CD4-positive, alpha-beta T cell (primary cell): ENCODE data around the gene CTBP1. TPM values are rescaled to one million over a fixed set of nuclear protein-coding genes. Genes with fewer than 3 reads are reported as not detected.

ENCODE experiments used
- ATAC-seq: fragments of 200-7000 bp; cut with Tn5 transposase; one replicate; pipeline ENCODE4 v1.10.0; 2022; ENCODE audit warnings: mild to moderate bottlenecking; ENCODE audit not compliant: poor library complexity
- CTCF ChIA-PET: fragments of 350-600 bp; sonication (Branson Sonifier 250); formaldehyde crosslinking; loops from one replicate; lab custom pipeline; 2021; ENCODE audit warnings: antibody characterized with exemption, inconsistent platforms; lab: Charles Lee
- POLR2A ChIA-PET: fragments of 350-600 bp; sonication (Branson Sonifier 250); formaldehyde crosslinking; loops from one replicate; lab custom pipeline; 2021; ENCODE audit warnings: antibody characterized with exemption, inconsistent platforms; lab: Charles Lee
- DNase-seq, 14 experiments: peaks; one replicate each; pipeline ENCODE4 v3.0.0-alpha.2; 2013 to 2020; ENCODE audit warnings: mixed read lengths in 2 of 14
- H3K27ac ChIP-seq, 2 donors: one replicate each; pipeline versions ENCODE4 v1.5.1 to v1.7.0; 2013; ENCODE audit warnings: low read length in 2 of 2, low read depth in 1 of 2, mild to moderate bottlenecking in 1 of 2
- H3K27me3 ChIP-seq, 2 experiments: 1 replicate in 1 of 2; 2 replicates in 1 of 2; pipeline versions ENCODE4 v1.6.1 to v1.7.0; 2013; ENCODE audit warnings: low read length in 2 of 2, control low read depth in 1 of 2, mild to moderate bottlenecking in 1 of 2, moderate library complexity in 1 of 2; ENCODE audit not compliant: insufficient read depth in 2 of 2, control insufficient read depth in 1 of 2
- H3K36me3 ChIP-seq: one replicate; pipeline ENCODE4 v1.6.1; 2013; ENCODE audit warnings: low read length, control low read depth; ENCODE audit not compliant: insufficient read depth
- H3K4me1 ChIP-seq: one replicate; pipeline ENCODE4 v1.6.1; 2013; ENCODE audit warnings: low read length, control low read depth; ENCODE audit not compliant: insufficient read depth
- H3K4me3 ChIP-seq: one replicate; pipeline ENCODE4 v1.5.1; 2013; ENCODE audit warnings: mild to moderate bottlenecking, low read length, moderate library complexity
- H3K9me3 ChIP-seq, 2 experiments: 1 replicate in 1 of 2; 2 replicates in 1 of 2; pipeline versions ENCODE4 v1.6.1 to v1.7.0; 2013; ENCODE audit warnings: low read length in 2 of 2, mild to moderate bottlenecking in 2 of 2, control low read depth in 1 of 2, moderate library complexity in 1 of 2; ENCODE audit not compliant: control insufficient read depth in 1 of 2, insufficient read depth in 1 of 2
- H3K27ac Mint-ChIP-seq: one replicate; pipeline ENCODE4 v1.8.0; 2020; ENCODE audit warnings: mixed read lengths
- H3K27me3 Mint-ChIP-seq: one replicate; pipeline ENCODE4 v1.8.0; 2021; ENCODE audit warnings: mixed read lengths
- H3K36me3 Mint-ChIP-seq: one replicate; pipeline ENCODE4 v1.8.0; 2021; ENCODE audit warnings: low read depth, mixed read lengths
- H3K4me1 Mint-ChIP-seq: one replicate; pipeline ENCODE4 v1.8.0; 2021; ENCODE audit warnings: low read depth, mixed read lengths
- H3K4me3 Mint-ChIP-seq: one replicate; pipeline ENCODE4 v1.8.0; 2020; ENCODE audit warnings: mild to moderate bottlenecking, mixed read lengths
- H3K9me3 Mint-ChIP-seq: one replicate; pipeline ENCODE4 v1.8.0; 2020; ENCODE audit warnings: mixed read lengths
- CTCF ChIP-seq: fragments of 200-600 bp; IDR thresholded peaks from one replicate; pipeline ENCODE4 v1.8.0; 2022; ENCODE audit warnings: antibody characterized with exemption, mild to moderate bottlenecking
- intact Hi-C, 2 experiments: fragments of 100-400 bp; cut with DNase I in 1 of 2; cut with micrococcal nuclease in 1 of 2; formaldehyde crosslinking; loops; one replicate each; pipeline versions ENCODE4 v1.15.1 to v1.9.0; 2023 to 2025; cut with DNase I, micrococcal nuclease
- total RNA-seq, 174 experiments: library from RNA in 2 of 174; stranded (reverse) in 2 of 174; gene quantifications; one replicate each; pipeline ENCODE4 v1.2.3 and lab custom pipeline; 2021 to 2026

The CTBP1 gene
- total RNA-seq, 2 experiments from 2014 or later, result 132 to 148 TPM

- ATAC-seq, result no peak
- H3K4me3 Mint-ChIP-seq, result no peak overlapping the region
- Histone ChIP-seq H3K4me1 (peaks cover 25% of the 10 kb centered on the region), H3K9me3 (peaks cover 0 to 3% of the 10 kb centered on the region in 2 experiments), H3K27me3 (no peaks in the 10 kb centered on the region), H3K36me3 (peaks cover 65% of the 10 kb centered on the region), H3K27ac (peak overlapping the region in 1 of 2 donors; percentile 55), H3K4me3 (no peak overlapping the region)
- DNase-seq, result no peak
- peaks cover 8% of the 10 kb centered on the region for H3K36me3 Mint-ChIP-seq
- H3K27ac Mint-ChIP-seq, result no peak overlapping the region
- no peaks in the 10 kb centered on the region for H3K27me3 Mint-ChIP-seq
- no peaks in the 10 kb centered on the region for H3K9me3 Mint-ChIP-seq
- H3K4me1 Mint-ChIP-seq, result no peaks in the 10 kb centered on the region
- intact Hi-C loops, result no loop called here
- CTCF ChIA-PET, result no interaction called here
- POLR2A ChIA-PET, result no interaction called here
- no peak for TF ChIP-seq CTCF
These were observed 37.6 kb downstream of the CTBP1 start for GRCh38 chr4:1211371-1211770.

- Histone ChIP-seq H3K9me3 (peaks cover 0 to 3% of the 10 kb centered on the region in 2 experiments), H3K27ac (no peak overlapping the region), H3K27me3 (no peaks in the 10 kb centered on the region), H3K36me3 (peaks cover 62% of the 10 kb centered on the region), H3K4me1 (peaks cover 25% of the 10 kb centered on the region), H3K4me3 (no peak overlapping the region)
- no peak overlapping the region for H3K27ac Mint-ChIP-seq
- no peaks in the 10 kb centered on the region for H3K4me1 Mint-ChIP-seq
- H3K36me3 Mint-ChIP-seq, result peaks cover 8% of the 10 kb centered on the region
- TF ChIP-seq CTCF, result no peak
- CTCF ChIA-PET, result no interaction called here
- H3K9me3 Mint-ChIP-seq, result no peaks in the 10 kb centered on the region
- no peak for ATAC-seq
- H3K27me3 Mint-ChIP-seq, result no peaks in the 10 kb centered on the region
- intact Hi-C loops, result no loop called here
- no peak overlapping the region for H3K4me3 Mint-ChIP-seq
- DNase-seq, result peak in 1 of 14 experiments; percentile 0
- POLR2A ChIA-PET, result no interaction called here
These were observed 38.0 kb downstream of the CTBP1 start for GRCh38 chr4:1210971-1211370.

GRCh38 chr4:1210241-1210841 is 38.6 kb downstream of the CTBP1 start:
- CTCF ChIA-PET, result no interaction called here
- intact Hi-C loops, result no loop called here
- peaks cover 8% of the 10 kb centered on the region for H3K36me3 Mint-ChIP-seq
- H3K9me3 Mint-ChIP-seq, result no peaks in the 10 kb centered on the region
- POLR2A ChIA-PET, result no interaction called here
- no peak overlapping the region for H3K4me3 ChIP-seq
- no peak overlapping the region for H3K4me3 Mint-ChIP-seq
- ATAC-seq, result no peak
- H3K4me1 Mint-ChIP-seq, result no peaks in the 10 kb centered on the region
- peaks cover 55% of the 10 kb centered on the region for H3K36me3 ChIP-seq
- no peak overlapping the region for H3K27ac ChIP-seq
- no peaks in the 10 kb centered on the region for H3K27me3 Mint-ChIP-seq
- H3K27me3 ChIP-seq, result no peaks in the 10 kb centered on the region
- peak in 1 of 14 experiments; percentile 1 for DNase-seq
- peaks cover 21% of the 10 kb centered on the region for H3K4me1 ChIP-seq
- no peak overlapping the region for H3K27ac Mint-ChIP-seq
- H3K9me3 ChIP-seq, result peaks cover 0 to 3% of the 10 kb centered on the region in 2 experiments
- no peak for TF ChIP-seq CTCF
